ENCODE data around the gene ZC3H11A.

DNA sequence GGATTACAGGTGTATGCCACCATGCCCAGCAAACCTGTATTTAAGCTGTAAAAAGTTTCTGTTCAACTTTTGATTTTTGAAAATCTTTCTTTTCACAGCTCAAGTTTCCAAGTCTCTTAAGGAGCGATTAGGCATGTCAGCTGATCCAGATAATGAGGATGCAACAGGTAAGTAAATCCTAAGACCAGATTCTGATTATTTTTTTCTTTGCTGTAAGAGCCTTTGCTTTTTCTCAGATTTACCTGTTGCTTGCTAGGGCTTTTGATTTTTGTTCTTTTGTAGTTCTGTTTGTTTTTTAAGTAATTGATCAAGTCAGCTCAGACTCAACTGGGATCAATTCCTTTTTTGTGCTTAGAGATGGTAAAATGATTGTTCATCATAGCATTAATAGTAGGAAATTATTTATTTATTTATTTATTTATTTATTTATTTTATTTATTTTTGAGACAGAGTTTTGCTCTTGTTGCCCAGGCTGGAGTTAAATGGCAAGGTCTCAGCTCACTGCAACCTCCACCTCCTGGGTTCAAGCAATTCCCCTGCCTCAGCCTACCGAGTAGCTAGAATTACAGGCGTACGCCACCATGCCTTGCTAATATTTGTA, 44.9 kb downstream of the ZC3H11A start:
- TF ChIP-seq CTCF (IDR thresholded peaks at IDR 0.05) (no peak), EZH2 (IDR thresholded peaks at IDR 0.05) (no peak), EZH2phosphoT487 (IDR thresholded peaks at IDR 0.05) (no peak)

All from neural progenitor cell (in vitro differentiated cells).